Measurements from ENCODE around the gene TUBGCP2.

The TUBGCP2 gene, protein sequence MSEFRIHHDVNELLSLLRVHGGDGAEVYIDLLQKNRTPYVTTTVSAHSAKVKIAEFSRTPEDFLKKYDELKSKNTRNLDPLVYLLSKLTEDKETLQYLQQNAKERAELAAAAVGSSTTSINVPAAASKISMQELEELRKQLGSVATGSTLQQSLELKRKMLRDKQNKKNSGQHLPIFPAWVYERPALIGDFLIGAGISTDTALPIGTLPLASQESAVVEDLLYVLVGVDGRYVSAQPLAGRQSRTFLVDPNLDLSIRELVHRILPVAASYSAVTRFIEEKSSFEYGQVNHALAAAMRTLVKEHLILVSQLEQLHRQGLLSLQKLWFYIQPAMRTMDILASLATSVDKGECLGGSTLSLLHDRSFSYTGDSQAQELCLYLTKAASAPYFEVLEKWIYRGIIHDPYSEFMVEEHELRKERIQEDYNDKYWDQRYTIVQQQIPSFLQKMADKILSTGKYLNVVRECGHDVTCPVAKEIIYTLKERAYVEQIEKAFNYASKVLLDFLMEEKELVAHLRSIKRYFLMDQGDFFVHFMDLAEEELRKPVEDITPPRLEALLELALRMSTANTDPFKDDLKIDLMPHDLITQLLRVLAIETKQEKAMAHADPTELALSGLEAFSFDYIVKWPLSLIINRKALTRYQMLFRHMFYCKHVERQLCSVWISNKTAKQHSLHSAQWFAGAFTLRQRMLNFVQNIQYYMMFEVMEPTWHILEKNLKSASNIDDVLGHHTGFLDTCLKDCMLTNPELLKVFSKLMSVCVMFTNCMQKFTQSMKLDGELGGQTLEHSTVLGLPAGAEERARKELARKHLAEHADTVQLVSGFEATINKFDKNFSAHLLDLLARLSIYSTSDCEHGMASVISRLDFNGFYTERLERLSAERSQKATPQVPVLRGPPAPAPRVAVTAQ

DNA sequence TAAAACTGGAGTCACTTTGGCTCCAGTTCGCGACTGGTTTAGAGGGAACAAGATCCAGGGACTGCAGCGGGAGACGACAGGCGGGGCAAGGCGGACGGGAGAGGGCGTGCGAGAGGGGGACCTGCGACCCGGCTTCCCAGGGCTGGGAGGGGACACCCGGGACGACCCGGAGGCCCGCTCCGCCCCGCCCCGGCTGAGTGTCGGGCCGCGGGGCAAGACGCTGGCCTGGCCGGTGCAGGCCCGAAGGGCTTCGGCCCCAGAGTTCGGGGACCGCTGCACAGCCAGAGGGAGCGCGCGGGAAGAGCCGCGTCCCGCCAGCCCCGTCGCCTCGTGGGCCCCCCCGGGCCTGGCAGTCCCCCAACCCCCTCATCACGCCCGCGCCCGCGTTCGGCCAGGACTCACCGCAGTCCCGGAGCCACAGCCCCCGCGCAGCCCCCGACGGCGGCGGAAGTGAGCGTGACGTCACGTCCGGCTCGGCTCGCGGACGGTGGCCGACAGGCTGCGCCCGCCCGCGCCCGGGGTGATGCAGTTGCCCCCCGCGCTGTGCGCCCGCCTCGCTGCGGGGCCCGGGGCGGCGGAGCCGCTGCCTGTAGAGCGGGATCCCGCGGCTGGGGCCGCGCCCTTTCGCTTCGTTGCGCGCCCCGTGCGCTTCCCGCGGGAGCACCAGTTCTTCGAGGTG, at the start of gene TUBGCP2, which contains the start of gene ZNF511:
Gene TUBGCP2 (minus strand): TSS at position 452 of the 679 bp plus-strand sequence. CDS start 5,931 bp downstream, outside the sequence.
Gene ZNF511 (plus strand): TSS at position 494 of the 679 bp plus-strand sequence. CDS start 30 bp downstream, at position 524.
- DNase-seq = peak; percentile 84

DNA sequence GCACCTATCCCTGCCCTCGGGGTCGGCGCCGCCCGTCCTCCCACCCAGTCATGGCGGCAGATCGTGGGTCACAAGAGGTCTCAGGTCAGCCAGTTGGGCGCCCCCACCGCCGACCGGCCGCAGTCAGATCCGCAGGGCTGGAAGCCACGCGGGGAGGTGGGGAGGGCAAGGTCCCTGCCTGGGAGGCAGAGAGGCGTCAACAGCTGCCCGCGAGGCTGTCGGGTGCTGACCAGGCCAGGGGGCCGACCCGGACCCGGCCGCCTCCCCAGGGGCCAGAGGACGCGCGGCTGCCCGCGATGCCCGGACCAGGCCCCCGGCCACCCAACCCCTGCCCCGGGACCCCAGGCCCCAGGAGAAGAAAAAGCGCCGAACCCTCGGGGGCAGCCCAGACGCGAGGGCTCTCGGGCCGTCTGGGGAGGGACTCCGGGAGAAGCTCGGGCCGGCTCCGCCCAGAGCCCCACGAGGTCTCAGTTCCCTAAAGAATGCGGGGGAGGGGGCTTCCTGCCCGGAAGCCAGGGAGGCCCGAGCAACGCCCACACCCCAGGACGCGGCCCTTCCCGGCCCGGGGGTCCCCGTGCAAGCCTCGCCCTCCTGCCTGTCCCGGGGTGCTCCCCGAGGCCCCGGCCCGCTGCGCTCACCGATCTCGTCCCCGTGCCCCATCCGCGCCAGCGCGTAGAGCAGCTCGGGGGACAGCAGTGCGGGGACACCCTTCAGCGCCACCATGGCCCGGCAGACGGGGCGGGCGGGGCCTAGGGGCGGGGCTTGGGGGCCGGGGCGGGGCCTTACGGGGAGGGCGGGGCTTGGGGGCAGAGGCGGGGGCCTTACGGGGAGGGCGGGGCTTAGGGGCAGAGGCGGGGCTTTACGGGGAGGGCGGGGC, 48.9 kb upstream of the TUBGCP2 start, which contains the start of gene FUOM:
Gene FUOM (minus strand): TSS at position 735 of the 877 bp plus-strand sequence. CDS start 12 bp downstream, at position 723.
- peak; percentile 61 for DNase-seq

DNA sequence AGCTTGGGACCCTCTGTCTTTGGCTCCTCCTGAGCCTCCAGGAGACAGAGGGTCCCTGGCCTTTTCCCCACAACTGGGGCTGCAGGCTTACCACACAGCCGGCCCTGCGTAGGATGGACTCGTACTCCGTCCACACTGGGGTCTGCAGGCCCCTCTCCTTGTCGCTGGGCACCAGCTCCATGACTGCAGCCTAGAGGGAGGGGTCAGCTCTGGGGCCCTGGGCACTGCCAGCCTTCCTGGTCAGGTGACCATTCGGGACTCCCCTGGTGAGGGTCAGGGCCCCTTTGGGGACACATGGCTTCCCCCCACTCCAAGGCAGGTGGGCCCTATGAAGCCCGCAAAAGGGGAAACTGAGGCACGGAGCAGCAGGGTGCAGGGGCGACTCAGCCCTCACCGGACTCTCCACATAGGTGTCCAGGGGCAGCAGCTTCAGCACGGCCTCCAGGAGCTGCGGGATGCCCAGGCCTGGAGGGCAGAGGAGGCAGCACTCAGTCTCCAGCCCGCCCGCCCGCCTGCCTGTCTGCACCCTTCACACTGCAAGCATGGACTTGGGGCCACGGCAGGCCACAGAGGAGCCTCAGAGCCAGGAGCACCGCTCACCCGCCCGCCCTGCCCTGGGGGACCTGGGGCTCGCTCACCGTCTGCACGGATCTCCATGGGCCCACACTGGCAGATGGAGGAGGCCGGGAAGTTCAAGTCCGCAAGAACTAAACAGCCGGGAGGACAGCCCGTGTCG, 48.0 kb upstream of the TUBGCP2 start:
- no peak for DNase-seq

DNA sequence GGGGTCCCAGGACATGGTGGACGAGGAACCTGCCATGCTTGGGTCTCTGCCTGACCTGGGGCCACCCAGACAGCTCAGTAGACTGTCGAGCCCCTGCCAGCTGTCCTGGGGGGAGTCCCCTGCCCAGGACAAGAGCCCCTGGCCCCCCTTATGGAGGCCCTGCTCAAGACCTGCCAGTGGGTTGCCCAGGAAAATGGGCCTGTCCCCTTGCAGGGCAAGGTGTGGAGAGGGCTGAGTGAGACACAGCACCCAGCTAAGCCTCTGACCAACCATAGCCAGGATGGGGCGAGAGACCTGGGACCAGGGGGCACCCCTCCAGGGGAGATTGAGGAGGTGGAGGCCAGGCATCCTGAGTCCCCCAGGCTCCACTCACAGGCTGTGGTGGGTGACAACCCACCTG, 47.3 kb upstream of the TUBGCP2 start:
- no peak for DNase-seq

DNA sequence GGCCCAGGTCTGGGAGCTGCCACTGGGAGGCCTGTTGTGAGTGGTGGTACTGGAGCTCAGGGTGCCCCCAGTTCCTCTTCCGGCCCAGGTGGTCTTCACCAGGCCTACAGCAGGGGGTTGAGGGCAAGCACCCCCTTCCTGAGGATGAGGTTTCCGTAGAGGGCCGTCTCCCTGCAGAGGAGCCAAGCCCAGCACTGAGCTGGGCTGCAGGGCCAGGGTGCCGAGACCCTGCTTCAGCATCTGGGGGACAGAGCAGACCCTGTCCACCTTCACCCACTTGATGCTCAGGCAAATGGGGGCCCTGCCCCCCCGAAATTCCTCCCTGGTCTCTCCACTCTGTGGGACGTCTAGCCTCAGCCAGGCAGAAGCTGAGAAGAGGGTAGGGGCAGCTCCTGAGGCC, 46.6 kb upstream of the TUBGCP2 start:
- no peak for DNase-seq

DNA sequence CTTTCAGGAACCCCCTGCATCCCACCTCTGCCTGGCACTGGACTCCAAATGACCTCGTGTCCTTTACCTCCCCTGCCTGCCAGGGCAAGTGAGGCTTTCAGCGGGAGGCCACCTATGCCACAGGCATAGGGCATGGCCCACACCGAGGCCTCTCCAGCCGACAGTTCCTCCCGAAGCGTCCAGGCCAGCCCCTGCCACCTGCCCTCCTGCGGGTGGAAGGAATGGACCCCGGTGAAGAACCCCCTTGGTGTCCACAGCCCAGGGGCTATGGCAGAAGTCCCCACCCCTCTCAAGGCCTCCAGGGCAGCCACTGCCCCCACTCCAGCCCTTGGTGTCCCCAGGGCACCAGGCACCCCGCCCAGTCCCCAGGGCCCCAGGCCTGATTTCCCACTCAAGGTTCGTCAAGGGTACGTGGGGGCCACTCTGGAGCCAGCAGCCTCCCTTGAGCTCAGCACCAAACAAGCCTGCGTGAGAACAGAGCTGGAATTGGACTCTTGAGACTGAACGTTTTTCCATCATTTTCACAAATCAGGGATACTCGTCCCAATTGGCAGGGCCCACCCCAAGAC, 46.1 kb upstream of the TUBGCP2 start:
- DNase-seq = no peak

DNA sequence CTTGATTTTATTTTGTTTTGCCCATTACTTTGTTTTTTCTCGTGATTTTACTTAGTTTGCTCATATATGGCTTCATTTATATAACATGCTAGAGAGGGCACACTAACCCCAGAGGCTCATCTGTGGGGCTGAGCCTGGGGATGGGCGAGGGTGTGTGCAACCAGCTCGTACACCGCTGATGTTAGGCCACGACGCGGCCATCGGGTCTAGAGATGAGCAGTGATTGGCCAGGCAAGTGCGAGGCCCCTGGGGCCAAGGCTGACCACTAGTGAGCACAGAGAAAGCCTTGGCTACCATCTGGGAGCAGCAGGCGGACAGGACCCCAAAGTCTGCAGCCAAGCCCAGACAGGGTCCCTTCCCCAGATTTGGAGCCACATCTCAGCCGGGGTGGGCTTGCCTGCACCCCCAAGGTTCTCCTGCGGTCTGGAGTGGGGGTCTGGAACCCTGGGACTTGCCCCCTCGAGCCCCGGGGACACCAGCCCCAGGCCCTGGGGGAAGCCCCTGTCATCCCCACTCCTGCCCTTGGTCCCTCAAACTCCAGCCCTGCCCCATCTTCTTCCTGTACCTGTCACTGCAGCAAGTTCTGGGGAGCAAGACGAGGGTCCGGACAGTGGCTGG, 45.4 kb upstream of the TUBGCP2 start:
- no peak for DNase-seq

DNA sequence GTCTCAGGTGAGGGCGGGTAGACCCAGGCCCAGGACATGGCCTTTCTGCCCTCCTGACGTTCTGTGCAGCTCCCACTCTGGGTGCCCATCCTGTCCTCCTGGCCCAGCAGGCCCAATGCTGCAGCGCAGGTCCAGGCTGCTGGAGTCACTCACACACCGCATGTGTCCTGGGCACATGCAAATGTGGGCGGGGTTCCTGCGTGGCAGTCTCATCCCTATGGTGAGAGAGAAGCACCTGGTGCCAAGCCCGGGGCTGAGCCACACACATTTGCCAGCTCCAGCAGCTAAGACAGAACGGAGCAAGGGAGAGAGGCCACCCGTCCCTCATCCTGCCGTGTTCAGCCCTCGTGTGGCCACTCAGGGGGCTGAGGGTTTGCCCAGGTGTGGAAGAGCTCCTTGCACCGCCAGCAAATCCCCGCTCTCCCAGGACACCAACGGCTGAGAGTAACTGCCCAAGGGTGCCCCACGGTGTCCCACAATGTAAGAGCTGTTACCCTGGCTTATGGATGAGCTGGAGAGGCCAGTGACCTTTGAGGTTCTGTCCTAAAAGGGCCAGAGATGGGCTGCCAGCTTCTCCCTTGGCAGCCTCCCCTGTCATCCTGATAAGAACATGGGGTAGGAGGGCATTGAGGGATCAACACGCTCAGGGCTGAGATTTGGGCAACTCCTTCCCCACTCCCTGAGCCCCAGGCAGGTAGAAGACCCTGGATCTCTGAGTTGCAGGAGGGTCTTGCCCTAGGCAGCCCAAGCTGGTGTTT, 44.7 kb upstream of the TUBGCP2 start:
- no peak for DNase-seq

DNA sequence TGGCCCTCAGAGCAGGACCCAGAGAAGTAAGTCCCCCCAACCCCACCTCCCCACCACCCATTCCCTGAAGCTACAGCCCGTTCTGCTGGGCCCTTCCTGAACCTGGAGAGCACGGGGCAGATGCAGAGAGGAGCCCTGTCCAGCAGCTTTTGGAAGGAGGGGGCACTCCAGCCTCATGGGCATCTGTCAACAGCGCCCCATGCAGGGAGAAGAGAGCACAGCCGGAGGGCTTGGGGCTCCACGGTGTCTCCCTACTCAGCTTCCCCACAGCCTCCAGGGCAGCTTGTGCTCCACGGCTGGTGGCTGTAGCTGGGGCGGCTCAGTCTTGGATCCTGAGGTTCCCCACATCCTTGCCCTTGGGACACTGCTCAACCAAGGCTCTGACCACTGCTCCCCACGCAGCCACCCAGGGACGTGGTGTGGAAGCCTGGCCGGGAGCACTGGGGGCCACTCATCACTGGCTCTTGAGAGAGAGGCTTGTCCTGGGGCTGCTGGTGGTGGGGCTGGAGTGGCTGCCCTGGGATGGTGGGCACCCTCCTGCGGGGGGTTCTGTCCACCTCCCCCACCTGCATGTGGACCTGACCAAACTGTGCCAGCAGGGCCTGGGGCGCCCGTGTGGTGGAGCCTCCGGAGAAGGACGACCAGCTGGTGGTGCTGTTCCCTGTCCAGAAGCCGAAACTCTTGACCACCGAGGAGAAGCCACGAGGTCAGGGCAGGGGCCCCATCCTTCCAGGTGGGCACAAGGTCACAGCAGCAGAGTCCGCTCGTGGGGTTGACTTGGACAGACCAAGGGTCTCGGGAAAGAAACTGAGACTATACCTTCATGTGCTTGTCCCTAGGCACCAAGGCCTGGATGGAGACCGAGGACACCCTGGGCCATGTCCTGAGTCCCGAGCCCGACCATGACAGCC, 43.0 kb upstream of the TUBGCP2 start:
- DNase-seq = no peak

DNA sequence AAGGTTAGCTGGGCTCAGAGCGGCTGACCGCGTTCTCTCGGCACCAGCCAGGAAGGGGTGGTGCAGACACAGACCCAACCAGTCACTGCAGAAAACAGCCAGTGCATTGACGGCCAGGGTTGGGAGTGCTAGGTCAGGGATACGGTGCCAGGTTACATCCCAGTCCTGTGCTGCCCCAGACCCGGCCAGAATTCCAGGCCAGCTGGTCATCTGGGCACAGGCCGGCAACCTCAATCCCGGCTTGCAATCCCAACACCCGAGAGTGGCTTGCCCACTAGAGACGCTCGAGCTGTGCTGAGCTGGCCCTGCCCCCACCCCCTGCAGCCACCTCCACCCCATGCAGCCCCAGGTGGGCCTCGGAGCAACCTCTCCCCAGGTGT, 42.3 kb upstream of the TUBGCP2 start:
- no peak for DNase-seq

DNA sequence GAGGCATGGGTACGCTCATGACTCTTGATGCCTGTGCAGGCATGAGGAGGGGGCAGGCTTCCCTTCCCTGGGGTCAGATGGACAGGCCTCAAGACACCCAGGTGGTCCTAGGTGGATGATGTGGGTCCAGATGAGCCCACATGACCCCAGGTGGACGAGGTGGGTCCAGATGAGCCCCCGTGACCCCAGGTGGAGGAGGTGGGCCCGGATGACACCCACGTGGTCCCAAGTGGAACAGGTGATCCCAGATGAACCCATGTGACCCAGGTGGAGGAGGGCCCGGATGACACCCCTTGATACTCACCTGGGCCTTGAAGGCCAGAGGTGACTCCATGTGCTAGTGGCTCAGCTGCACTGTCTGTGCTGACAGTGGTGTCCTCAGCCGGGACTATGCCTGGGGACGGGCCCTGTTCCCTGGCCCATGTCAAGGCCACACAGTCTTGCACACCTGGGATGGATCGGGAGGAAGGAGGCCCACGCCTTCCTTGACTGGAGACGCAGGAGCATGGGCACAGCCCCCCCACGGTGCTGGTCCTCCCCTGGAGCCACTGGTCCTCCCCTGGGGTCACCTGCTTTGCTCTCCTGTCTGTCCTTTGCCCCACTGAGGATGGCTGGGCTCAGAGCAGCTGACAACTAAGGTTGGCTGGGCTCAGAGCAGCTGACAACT, 41.7 kb upstream of the TUBGCP2 start:
- no peak for DNase-seq

DNA sequence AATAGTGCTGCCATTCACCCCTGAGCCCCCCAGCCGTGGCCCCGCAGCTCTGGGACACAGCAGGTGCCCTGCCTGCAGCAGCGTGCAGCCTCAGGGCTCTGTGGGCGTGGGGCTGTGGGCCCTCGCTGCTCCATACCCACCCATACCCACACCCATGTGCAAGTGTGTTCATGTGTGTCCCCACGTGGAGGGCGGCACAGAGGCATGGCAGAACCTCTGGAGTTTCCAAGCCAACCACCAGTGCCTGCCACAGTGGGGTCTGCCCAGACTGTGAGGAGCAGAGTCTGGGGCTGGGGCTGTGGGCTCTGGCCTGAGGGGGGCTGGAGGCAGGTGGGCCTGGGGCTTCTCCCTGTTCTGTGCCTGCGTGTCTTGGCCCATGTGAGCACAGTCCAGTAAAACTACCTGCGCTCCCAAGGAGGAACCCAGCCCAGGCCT, 40.9 kb upstream of the TUBGCP2 start:
- no peak for DNase-seq

DNA sequence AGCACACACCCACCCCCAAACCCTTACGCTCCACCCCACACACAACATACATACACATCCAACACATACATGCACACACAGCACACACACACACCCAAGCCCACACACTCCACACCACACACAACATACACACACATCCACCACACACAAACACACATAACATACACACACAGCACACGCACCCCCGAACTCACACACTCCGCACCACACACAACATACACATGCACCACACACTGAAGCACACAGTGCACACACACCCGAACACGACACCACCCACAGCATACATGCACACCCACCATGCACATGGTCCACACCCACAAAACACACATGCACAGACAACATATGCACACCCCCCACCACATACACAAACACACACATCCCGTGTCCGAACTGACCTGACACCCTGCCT, 40.5 kb upstream of the TUBGCP2 start:
- no peak for DNase-seq

DNA sequence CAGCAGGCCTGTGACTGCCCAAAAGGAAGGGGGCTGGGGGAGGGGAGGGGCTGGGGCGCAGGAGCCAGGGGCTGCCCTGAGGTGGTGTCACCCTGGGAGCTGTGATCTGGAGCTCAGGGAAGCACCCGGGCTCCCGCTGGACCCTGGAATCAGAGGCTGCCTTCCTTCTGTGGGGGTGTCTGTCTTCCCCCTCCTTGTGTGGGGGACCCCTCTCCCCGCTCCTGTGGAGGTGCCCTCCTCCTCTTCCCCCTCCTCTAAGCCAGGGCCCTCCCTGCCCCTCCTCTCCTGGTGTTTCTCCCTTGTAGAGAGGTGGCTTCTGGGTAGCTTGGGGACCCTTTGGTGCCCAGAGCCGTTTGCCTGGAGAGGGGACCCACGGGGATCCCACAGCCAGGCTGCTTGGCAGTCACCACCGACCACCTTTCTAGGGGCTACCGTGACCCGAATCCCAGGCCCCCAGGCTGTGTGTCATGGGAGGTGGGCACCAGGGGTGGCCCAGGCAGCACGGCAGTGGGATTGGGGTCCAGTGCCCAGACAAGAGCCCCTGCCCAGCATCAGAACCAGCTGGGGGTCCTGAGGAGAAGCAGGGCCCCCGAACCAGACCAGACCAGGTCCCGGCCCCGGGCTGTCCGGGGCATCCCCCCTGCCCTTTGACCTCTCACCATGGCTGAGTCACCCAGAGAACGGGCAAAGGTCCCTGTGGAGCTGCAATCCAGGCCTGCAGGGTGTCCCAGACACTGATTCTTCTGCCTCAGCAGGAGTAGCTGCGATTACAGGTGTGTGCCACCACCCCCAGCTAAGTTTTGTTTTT, 39.2 kb upstream of the TUBGCP2 start:
- DNase-seq = no peak

DNA sequence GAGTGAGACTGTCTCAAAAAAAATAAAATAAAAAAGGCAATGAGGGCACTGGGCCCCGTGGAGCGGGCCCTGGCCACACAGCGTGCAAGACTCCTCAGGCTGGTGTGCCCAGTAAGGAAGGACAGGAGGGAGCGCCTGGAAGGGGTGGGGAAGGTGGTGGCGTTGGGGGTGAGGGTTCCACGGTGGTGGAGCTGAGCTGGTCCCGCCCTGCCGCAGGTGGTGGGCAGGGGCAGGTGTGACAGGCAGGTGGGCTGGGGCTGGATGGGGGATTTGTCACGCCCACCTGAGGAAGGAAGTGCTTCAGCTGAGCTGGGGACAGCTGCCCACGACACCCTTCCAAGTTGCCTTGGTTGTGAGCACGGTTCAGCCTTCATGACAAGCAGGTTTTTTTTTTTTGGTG, 37.7 kb upstream of the TUBGCP2 start:
- no peak for DNase-seq

DNA sequence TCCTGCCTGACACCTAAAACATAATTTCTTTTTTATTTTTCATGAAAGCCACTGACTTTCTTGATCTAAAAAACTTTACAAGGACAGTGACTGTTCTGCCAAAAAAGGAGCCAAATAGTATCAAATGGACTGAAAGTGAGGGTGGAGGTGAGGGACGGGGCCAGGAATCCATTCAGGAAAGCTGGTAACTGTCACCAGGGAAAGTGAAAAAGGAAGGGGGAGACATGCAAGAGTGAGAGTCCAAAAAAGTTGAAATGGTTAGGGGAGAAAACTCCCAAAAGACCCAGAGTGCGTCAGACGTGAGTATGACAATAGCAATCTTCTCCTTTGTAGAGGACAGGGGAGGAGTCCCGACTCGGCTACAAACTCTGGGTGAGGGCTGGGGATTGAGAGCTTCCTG, 35.6 kb upstream of the TUBGCP2 start:
- no peak for DNase-seq

DNA sequence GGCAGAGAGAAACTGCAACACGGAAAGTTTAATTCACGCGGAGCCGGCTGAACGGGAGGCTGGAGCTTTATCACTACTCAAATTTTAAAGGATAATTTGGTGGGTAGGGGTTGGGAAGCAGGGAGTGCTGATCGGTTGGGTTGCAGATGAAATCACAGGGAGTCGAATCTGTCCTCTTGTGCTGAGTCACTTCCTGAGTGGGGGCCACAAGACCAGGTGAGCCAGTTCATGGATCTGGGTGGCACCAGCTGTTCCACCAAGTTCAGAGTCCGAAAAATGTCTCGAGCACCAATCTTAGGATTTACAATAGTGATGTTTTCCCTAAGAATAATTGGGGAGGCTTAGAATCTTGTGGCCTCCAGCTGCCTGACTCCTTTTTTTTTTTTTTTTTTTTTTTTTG, 34.9 kb upstream of the TUBGCP2 start:
- DNase-seq = no peak

All from activated CD4-positive, alpha-beta T cell treated with anti-CD3 and anti-CD28 coated beads, Interleukin-2, amount 50 U/mL, for 16 hours (primary cell).